H9 (cell line): Measurements from ENCODE around the gene GSTT2. TPM values are rescaled to one million over a fixed set of nuclear protein-coding genes. Genes with fewer than 3 reads are reported as not detected.

Source experiments
- DNase-seq: peaks from one replicate; pipeline ENCODE4 v3.0.0-alpha.2; 2017
- H2AFZ ChIP-seq: one replicate; pipeline ENCODE4 v1.6.1; 2013; ENCODE audit warnings: mild to moderate bottlenecking, low read length, control low read depth, moderate library complexity
- H2AK5ac ChIP-seq: 2 replicates; pipeline ENCODE4 v1.6.1; 2013; ENCODE audit warnings: low read length, control low read depth, mixed read lengths; ENCODE audit not compliant: insufficient read length
- H2BK120ac ChIP-seq: one replicate; pipeline ENCODE4 v1.6.1; 2013; ENCODE audit warnings: low read depth, mild to moderate bottlenecking, low read length, control low read depth, inconsistent platforms; ENCODE audit not compliant: poor library complexity, severe bottlenecking
- H2BK12ac ChIP-seq: 2 replicates; pipeline ENCODE4 v1.6.1; 2013; ENCODE audit warnings: low read length, control low read depth, mixed read lengths, low read depth; ENCODE audit not compliant: insufficient read length
- H2BK15ac ChIP-seq: 2 replicates; pipeline ENCODE4 v1.6.1; 2013; ENCODE audit warnings: low read depth, low read length, control low read depth
- H2BK20ac ChIP-seq: one replicate; pipeline ENCODE4 v1.6.1; 2013; ENCODE audit warnings: low read depth, mild to moderate bottlenecking, low read length, control low read depth, inconsistent platforms; ENCODE audit not compliant: poor library complexity, severe bottlenecking
- H2BK5ac ChIP-seq: 2 replicates; pipeline ENCODE4 v1.6.1; 2013; ENCODE audit warnings: low read length, control low read depth, mixed read lengths; ENCODE audit not compliant: insufficient read length
- H3K14ac ChIP-seq: 2 replicates; pipeline ENCODE4 v1.6.1; 2013; ENCODE audit warnings: low read length, control low read depth; ENCODE audit not compliant: insufficient read depth
- H3K18ac ChIP-seq: 2 replicates; pipeline ENCODE4 v1.6.1; 2013; ENCODE audit warnings: low read depth, mild to moderate bottlenecking, mixed read lengths, low read length, control low read depth; ENCODE audit not compliant: insufficient read length
- H3K23ac ChIP-seq: 2 replicates; pipeline ENCODE4 v1.6.1; 2013; ENCODE audit warnings: low read length, control low read depth, mixed read lengths, low read depth; ENCODE audit not compliant: insufficient read length
- H3K23me2 ChIP-seq: 2 replicates; pipeline ENCODE4 v1.6.1; 2013; ENCODE audit warnings: low read depth, mild to moderate bottlenecking, mixed read lengths, low read length, control low read depth; ENCODE audit not compliant: insufficient read length, poor library complexity, severe bottlenecking
- H3K27ac ChIP-seq: 2 replicates; pipeline ENCODE4 v1.5.1; 2013; ENCODE audit warnings: low read length, control low read depth, mixed read lengths, low read depth; ENCODE audit not compliant: insufficient read length
- H3K27me3 ChIP-seq: 2 replicates; pipeline ENCODE4 v1.6.1; 2013; ENCODE audit warnings: low read length, control low read depth, inconsistent platforms; ENCODE audit not compliant: insufficient read depth
- H3K4ac ChIP-seq: 2 replicates; pipeline ENCODE4 v1.6.1; 2013; ENCODE audit warnings: low read depth, mild to moderate bottlenecking, control low read depth, inconsistent platforms, low read length, moderate library complexity
- H3K4me1 ChIP-seq: 2 replicates; pipeline ENCODE4 v1.6.1; 2013; ENCODE audit warnings: low read length, control low read depth, inconsistent platforms; ENCODE audit not compliant: insufficient read depth
- H3K4me2 ChIP-seq: 2 replicates; pipeline ENCODE4 v1.6.1; 2013; ENCODE audit warnings: low read length, control low read depth, mixed read lengths; ENCODE audit not compliant: insufficient read length, insufficient read depth
- H3K56ac ChIP-seq: 2 replicates; pipeline ENCODE4 v1.6.1; 2013; ENCODE audit warnings: low read depth, mild to moderate bottlenecking, mixed read lengths, low read length, control low read depth; ENCODE audit not compliant: insufficient read length
- H3K79me1 ChIP-seq: 2 replicates; pipeline ENCODE4 v1.6.1; 2013; ENCODE audit warnings: low read depth, mild to moderate bottlenecking, moderate library complexity, low read length, control low read depth, inconsistent platforms; ENCODE audit not compliant: insufficient read depth, poor library complexity, severe bottlenecking
- H3K79me2 ChIP-seq: 2 replicates; pipeline ENCODE4 v1.6.1; 2013; ENCODE audit warnings: low read length, control low read depth, inconsistent platforms; ENCODE audit not compliant: insufficient read depth
- H3K9ac ChIP-seq: 2 replicates; pipeline ENCODE4 v1.6.1; 2013; ENCODE audit warnings: low read length, control low read depth, mixed read lengths; ENCODE audit not compliant: insufficient read length; ENCODE audit errors: extremely low read depth
- H3K9me3 ChIP-seq: one replicate; pipeline ENCODE4 v1.6.1; 2013; ENCODE audit warnings: low read depth, low read length, inconsistent platforms; ENCODE audit not compliant: control insufficient read depth
- H3T11ph ChIP-seq: one replicate; pipeline ENCODE4 v1.6.1; 2013; ENCODE audit warnings: mild to moderate bottlenecking, low read length, control low read depth, inconsistent platforms
- H4K20me1 ChIP-seq: one replicate; pipeline ENCODE4 v1.6.1; 2013; ENCODE audit not compliant: control insufficient read depth, insufficient read length, insufficient read depth
- H4K5ac ChIP-seq: 2 replicates; pipeline ENCODE4 v1.6.1; 2013; ENCODE audit warnings: low read depth, mild to moderate bottlenecking, mixed read lengths, low read length, control low read depth; ENCODE audit not compliant: insufficient read length
- H4K8ac ChIP-seq: replicated peaks from 2 replicates; pipeline ENCODE4 v1.6.1; 2013; ENCODE audit warnings: low read length, control low read depth, mixed read lengths, low read depth; ENCODE audit not compliant: insufficient read length
- H4K91ac ChIP-seq: 2 replicates; pipeline ENCODE4 v1.6.1; 2013; ENCODE audit warnings: low read depth, mild to moderate bottlenecking, moderate library complexity, mixed read lengths, low read length, control low read depth; ENCODE audit not compliant: insufficient read length
- H3K27ac Mint-ChIP-seq, 3 experiments: 2 replicates in 2 of 3; 3 replicates in 1 of 3; pipeline ENCODE4 v1.8.0; 2020 to 2021; ENCODE audit warnings: mixed read lengths in 3 of 3, mild to moderate bottlenecking in 1 of 3, moderate library complexity in 1 of 3
- H3K27me3 Mint-ChIP-seq: 2 replicates; pipeline ENCODE4 v1.8.0; 2021; ENCODE audit warnings: low read depth, mild to moderate bottlenecking, moderate library complexity, mixed read lengths
- H3K36me3 Mint-ChIP-seq, 3 experiments: 2 replicates in 2 of 3; 3 replicates in 1 of 3; pipeline ENCODE4 v1.8.0; 2020 to 2021; ENCODE audit warnings: low read depth in 3 of 3, mixed read lengths in 3 of 3; ENCODE audit not compliant: insufficient read depth in 1 of 3
- H3K4me1 Mint-ChIP-seq, 2 experiments: 2 replicates each; pipeline ENCODE4 v1.8.0; 2020; ENCODE audit warnings: mixed read lengths in 2 of 2
- H3K4me3 Mint-ChIP-seq, 2 experiments: 2 replicates in 1 of 2; 3 replicates in 1 of 2; pipeline ENCODE4 v1.8.0; 2020 to 2021; ENCODE audit warnings: mild to moderate bottlenecking in 2 of 2, mixed read lengths in 2 of 2, moderate library complexity in 1 of 2
- H3K9me3 Mint-ChIP-seq, 2 experiments: 2 replicates in 1 of 2; 3 replicates in 1 of 2; pipeline ENCODE4 v1.8.0; 2020; ENCODE audit warnings: mild to moderate bottlenecking in 2 of 2, mixed read lengths in 2 of 2, moderate library complexity in 1 of 2
- WGBS: extraction: QIAGEN DNeasy Blood & Tissue Kit; methylation state at CpG from one replicate; pipeline ENCODE4 v1.1.7; 2013; ENCODE audit warnings: missing lambda C conversion rate, low lambda C conversion rate, mixed read lengths; ENCODE audit not compliant: insufficient read length; ENCODE audit errors: extremely low coverage; 5-methylcytosine and 5-hydroxymethylcytosine counted together
- total RNA-seq: library from RNA; stranded (reverse); gene quantifications from 2 replicates; pipeline ENCODE4 v1.2.1, GENCODE V29; 2021
- TF ChIP-seq, protein P1 (sequence below): fragments of 200-600 bp; sonication (generic); conservative IDR thresholded peaks from 3 replicates; pipeline ENCODE4 v1.8.0; 2021; ENCODE audit warnings: antibody characterized with exemption, mild to moderate bottlenecking

GSTT2 gene
- total RNA-seq, 1 experiment from 2014 or later = 0.22 TPM

DNA sequence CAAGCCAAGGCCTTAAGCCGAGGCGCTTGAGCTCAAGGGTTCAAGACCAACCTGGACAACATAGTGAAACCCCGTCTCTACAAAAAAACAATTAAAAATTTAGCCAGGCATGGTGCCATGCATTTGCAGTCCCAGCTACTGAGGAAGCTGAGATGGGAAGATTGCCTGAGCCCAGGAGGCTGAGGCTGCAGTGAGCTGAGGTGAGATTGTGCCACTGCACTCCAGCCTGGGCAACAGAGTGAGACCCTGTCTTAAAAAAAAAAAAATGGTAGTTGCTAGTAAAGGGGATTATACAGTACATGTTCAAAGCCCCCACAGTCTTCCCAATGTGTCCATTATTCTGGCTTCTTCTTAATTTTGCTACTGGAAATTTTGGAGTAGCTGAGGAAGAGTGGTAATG, 49.4 kb downstream of the GSTT2 start:
- Histone ChIP-seq H3K4me2 (no peak overlapping the region), H3K79me2 (peaks cover 5% of the 10 kb centered on the region; the same call in 1 of the 2 replicates), H3K18ac (no peak overlapping the region), H3K9me3 (no peaks in the 10 kb centered on the region), H4K91ac (no peak overlapping the region), H2BK5ac (no peak overlapping the region), H3T11ph (no peak overlapping the region), H3K23ac (no peak overlapping the region), H4K5ac (no peak overlapping the region), H4K20me1 (no peaks in the 10 kb centered on the region), H4K8ac (no peak overlapping the region), H3K27me3 (no peaks in the 10 kb centered on the region), H3K79me1 (peaks cover 3% of the 10 kb centered on the region), H2BK15ac (no peak overlapping the region), H2BK120ac (no peak overlapping the region), H3K27ac (no peak overlapping the region), H3K14ac (no peak overlapping the region), H2AK5ac (no peak overlapping the region), H2BK20ac (no peak overlapping the region), H3K4ac (no peak overlapping the region), H2AFZ (no peak overlapping the region), H3K9ac (no peak overlapping the region), H3K23me2 (no peaks in the 10 kb centered on the region), H2BK12ac (no peak overlapping the region), H3K4me1 (no peaks in the 10 kb centered on the region), H3K56ac (no peak overlapping the region)
- TF ChIP-seq, protein P1, sequence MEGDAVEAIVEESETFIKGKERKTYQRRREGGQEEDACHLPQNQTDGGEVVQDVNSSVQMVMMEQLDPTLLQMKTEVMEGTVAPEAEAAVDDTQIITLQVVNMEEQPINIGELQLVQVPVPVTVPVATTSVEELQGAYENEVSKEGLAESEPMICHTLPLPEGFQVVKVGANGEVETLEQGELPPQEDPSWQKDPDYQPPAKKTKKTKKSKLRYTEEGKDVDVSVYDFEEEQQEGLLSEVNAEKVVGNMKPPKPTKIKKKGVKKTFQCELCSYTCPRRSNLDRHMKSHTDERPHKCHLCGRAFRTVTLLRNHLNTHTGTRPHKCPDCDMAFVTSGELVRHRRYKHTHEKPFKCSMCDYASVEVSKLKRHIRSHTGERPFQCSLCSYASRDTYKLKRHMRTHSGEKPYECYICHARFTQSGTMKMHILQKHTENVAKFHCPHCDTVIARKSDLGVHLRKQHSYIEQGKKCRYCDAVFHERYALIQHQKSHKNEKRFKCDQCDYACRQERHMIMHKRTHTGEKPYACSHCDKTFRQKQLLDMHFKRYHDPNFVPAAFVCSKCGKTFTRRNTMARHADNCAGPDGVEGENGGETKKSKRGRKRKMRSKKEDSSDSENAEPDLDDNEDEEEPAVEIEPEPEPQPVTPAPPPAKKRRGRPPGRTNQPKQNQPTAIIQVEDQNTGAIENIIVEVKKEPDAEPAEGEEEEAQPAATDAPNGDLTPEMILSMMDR = no peak
- DNase-seq = no peak
- Mint-ChIP-seq H3K36me3 (peaks cover 0 to 1% (median 0%) of the 10 kb centered on the region in 3 experiments; a peak in 2 of 7 replicates), H3K27me3 (no peaks in the 10 kb centered on the region), H3K9me3 (peaks cover 0 to 1% of the 10 kb centered on the region in 2 experiments; a peak in 3 of 5 replicates), H3K4me1 (peaks cover 7 to 18% of the 10 kb centered on the region in 2 experiments; a peak in 3 of 4 replicates), H3K4me3 (no peak overlapping the region), H3K27ac (no peak overlapping the region)
- WGBS = no CpG with 5 or more reads among the region's 3 CpGs
